H1 (cell line): ENCODE data around the gene ZNF362. TPM values are rescaled to one million over a fixed set of nuclear protein-coding genes. Genes with fewer than 3 reads are reported as not detected.

Experiments used
- CEBPB ChIP-seq: IDR thresholded peaks from 2 replicates; pipeline ENCODE4 v1.6.1; 2012; ENCODE audit warnings: low read depth, low read length
- JUN ChIP-seq: IDR thresholded peaks from 2 replicates; pipeline ENCODE4 v1.6.1; 2011; ENCODE audit warnings: low read depth, mild to moderate bottlenecking, improper control_type of control experiment, low read length
- KDM5A ChIP-seq: fragments of 200-600 bp; IDR thresholded peaks from 2 replicates; pipeline ENCODE4 v1.7.1; 2012; ENCODE audit warnings: mild to moderate bottlenecking, low read length, inconsistent platforms, mixed read lengths
- TCF12 ChIP-seq: IDR thresholded peaks from 2 replicates; pipeline ENCODE4 v1.6.1; 2011; ENCODE audit warnings: low read depth, mild to moderate bottlenecking, low read length
- USF2 ChIP-seq: IDR thresholded peaks from 2 replicates; pipeline ENCODE4 v1.6.1; 2011; ENCODE audit warnings: low read length, improper control_type of control experiment
- polyA plus RNA-seq, 7 experiments: library from polyadenylated mRNA; depleted of rRNA in 3 of 7; stranded (reverse) in 5 of 7; unstranded in 2 of 7; fragments of >200 nt in 5 of 7; fragments of 200-250 nt in 2 of 7; gene quantifications; 1 replicate in 5 of 7; 2 replicates in 1 of 7; 4 replicates in 1 of 7; pipeline versions ENCODE4 v1.2.1 to v1.2.3, GENCODE V29; 2011 to 2013; ENCODE audit warnings: missing spikeins in 2 of 7, mixed read lengths in 2 of 7
- total RNA-seq: library from RNA; stranded (reverse); fragmentation: NEBNext Ultra II Directional; extraction: Animal tissue kit (Norgen Biotek cat#: 25700); gene quantifications from 2 replicates; pipeline ENCODE4 v1.2.1, GENCODE V29; 2021

Gene ZNF362
- total and polyA plus RNA-seq, 2 of the 8 experiments (the other 6 are each of a cell fraction or from before 2014, with no cell fraction given): 24.2 to 27.8 TPM

GRCh38 chr1:33222381-33222780 lies 33.9 kb upstream of the ZNF362 start (continued):
- TF ChIP-seq USF2: no peak
- no peak for TF ChIP-seq CEBPB
- TF ChIP-seq KDM5A: no peak
- TF ChIP-seq TCF12: no peak
- TF ChIP-seq JUN: no peak
